HG02840 (cell line): ENCODE results near the gene MERTK.
"Not testable (repeated sequence)": the region's sequence is repeated elsewhere in the genome, so short reads cannot be mapped to it uniquely, and the experiment has no call there.

Experiments
- ATAC-seq: cut with Tn5 transposase; IDR thresholded peaks from one replicate; pipeline ENCODE4 v1.9.1; 2021; ENCODE audit warnings: mild to moderate bottlenecking, moderate library complexity, moderate number of reproducible peaks; ENCODE audit not compliant: unreplicated experiment, low FRiP score

The MERTK gene

DNA sequence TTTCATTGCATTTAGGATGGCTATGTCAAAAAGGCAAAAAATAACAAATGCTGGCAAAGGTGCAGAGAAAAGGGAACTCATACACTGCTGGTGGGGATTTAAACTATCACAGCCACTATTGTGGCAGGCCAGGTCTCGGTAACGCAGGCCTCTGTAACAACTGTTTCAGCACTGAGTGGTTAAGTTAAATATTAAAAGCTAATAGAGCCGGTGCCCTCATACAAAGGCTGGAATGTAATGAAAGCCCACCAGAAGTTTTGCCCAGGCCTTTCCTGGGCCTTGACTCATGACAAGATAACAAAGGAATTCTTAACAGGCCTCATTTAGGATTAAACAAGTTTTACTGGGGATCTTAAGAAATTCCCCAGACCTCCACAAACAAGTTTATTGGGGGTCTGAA lies 10.7 kb downstream of the MERTK start:
- no peak for ATAC-seq

DNA sequence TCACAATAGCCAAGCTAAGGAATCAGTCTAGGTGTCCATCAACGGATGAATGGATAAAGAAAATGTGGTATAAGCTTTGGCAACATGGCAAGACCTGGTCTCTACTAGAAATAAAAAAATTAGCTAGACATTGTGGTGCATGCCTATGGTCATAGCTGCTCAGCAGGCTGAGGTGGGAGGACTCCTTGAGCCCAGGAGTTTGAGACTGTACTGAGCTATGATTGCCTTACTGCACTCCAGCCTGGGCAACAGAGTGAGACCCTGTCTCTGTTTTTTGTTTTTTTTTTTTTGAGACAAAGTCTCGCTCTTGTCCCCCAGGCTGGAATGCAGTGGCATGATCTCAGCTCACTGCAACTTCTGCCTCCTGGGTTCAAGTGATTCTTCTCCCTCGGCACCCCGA lies 11.6 kb downstream of the MERTK start:
- not testable (repeated sequence) for ATAC-seq

DNA sequence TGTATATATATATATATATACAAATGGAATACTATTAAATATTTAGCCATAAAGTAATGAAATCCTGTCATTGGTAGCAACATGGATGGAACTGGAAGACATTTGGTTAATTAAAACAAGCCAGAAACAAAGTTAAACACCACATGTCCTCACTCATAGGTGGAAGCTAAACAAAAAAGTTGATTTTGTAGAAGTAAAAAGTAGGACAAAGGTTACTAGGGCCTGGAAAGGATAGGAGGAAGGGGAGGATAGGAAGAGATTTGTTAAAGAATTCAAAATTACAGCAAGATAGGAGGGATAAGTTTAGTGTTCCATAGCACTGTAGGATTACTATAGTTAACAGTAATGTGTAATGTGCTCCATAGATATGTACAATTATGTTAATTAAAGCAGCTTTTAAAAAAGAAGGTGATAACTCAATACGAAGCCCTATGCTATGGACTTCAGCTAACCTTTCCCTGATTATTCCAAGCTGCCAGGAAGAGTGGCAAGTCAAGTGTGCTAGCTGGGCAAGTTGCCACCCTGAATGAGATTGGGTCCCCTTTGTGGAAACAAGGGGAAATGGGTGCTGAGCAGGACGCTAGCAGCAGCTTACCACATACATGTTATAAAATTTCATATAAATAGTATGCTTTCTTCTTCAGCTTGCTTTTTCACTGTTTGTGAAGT lies 12.3 kb downstream of the MERTK start:
- ATAC-seq = no peak

DNA sequence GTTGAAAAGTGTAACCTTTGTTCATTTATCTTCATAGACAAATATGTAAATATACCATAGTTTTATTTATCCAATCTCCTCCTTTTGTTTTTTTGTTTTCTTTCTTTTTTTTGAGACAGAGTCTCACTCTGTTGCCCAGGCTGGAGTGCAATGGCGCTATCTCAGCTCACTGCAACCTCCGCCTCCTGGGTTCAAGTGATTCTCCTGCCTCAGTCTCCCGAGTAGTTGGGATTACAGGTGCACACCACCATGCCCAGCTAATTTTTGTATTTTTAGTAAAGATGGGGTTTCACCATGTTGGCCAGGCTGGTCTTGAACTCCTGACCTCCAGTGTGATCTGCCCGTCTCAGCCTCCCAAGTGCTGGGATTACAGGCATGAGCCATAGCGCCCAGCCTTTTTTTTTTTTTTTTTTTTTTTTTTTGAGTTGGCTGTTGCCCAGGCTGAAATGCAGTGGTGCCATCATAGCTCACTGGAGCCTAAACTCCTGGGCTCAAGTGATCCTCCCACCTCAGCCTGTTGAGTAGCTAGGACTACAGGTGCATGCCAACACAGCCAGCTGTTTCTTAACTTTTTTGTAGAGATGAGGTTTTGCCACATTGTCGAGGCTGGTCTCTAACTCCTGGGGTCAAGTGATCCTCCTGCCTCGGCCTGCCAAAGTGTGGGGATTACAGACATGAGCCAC lies 13.0 kb downstream of the MERTK start:
- ATAC-seq = not testable (repeated sequence)

DNA sequence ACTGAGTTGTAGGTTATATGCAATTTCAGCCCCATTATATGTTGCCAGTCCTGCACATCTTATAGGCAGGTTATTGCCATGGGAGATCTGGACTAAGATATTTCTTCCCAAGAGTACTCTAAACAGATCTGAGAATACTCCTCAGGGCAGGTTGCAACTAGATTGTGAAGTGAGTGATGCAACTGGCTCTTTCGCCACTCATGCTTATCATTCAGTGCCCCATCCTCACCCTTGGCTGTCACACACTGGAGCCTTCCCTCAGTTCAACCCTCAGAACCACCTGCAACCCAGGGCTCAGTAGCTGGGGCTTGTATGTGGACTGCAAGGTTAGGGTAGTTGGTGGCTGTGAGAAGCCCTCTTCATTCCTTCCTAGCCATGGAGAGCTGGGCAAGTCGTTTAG lies 14.1 kb downstream of the MERTK start:
- ATAC-seq = no peak

DNA sequence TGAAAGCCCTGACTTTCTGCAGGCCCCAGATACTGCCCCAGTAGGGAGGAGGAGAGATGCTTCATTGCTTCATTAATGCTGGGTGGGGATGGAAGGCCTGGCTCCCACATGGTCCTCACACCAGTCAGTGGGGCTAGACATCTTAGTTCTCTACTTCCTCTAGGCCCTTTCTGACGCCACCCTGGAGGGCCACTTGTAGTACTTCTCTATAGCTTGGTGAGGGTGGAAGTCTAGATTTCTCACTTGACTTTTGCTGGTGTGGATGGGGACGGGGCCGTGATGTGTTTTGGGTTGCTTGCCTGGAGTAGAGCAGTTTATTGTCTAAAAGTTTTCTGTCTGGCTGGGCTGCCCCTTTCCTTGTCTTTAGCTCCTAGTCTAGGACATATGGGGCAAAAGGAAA lies 18.7 kb downstream of the MERTK start:
- ATAC-seq = no peak

DNA sequence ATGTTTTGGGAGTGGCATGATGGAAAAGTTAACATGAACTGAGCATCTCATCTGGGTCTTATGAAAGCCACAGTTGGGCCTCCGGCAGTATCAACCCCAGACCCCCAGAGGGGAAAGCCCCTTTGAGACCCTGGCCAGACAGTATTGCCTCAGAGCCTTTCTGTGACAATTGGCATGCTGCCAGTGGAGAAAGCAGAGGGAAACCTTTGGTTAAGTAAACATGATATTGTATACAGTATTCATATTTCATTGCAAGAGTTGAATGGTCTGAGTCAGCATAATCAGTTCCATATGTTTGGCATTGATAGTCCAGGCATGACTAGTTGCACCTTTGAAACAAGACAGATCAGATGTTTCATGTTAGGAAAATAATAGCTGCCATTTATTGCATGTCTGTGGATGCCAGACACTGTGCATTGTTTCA lies 20.0 kb downstream of the MERTK start:
- ATAC-seq = no peak

DNA sequence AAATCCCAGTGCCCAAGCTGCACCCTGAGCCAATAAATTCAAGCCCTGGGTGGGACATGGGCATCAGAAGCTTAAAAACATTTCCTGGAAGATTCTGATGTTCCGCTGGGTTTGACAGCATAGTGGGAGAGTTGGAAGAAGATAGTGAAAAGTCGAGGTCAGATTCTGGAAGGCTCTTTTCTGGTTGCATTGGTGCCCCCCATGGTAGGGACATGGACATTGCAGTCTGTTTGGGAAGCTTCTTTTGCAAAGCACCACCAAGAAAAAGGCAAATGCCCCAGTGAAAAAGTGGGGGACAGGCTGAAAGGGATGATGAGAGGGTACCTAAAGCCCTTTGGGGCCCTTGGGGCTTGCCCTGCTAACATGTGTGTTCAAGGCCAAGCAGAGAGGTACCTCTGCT lies 21.0 kb downstream of the MERTK start:
- ATAC-seq = no peak

DNA sequence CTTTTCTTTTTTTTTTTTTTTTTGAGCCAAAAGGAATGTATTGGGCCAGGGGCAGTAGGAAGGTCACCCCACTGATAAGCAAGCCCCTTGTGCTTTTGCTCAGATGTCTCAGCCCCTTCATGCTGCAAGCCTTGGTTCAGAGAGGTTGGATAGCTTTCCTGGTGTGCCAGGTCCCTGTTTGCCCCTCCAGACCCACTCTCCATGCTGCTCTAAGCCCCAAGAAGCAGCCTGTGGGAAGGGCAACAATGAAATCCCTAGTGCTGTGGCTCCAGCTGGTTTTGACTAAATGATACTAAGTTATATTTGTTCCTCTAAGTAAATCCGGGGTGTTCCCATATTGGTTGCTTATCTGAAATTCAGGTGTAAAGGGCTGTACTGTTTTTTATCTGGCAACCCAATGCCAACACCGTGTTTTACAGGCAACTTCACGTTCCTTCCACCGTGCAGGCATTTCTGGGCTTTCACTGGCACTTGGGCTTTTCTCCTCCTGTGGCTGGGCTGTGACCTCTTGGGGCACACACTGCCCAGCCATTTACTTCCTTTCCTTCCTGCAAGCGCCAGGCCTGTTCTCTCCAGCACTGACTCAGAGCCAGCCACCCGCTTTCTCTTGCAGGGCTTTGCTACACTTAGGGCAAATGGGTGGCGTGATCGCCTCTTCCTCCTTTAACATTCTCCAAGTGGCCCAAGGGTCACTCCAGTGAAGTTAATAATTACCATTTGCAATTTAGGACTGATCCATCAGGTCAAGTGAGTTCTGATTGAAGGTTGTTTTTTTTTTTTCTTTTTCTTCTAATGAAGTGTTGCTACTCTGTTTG lies 21.6 kb downstream of the MERTK start:
- no peak for ATAC-seq

DNA sequence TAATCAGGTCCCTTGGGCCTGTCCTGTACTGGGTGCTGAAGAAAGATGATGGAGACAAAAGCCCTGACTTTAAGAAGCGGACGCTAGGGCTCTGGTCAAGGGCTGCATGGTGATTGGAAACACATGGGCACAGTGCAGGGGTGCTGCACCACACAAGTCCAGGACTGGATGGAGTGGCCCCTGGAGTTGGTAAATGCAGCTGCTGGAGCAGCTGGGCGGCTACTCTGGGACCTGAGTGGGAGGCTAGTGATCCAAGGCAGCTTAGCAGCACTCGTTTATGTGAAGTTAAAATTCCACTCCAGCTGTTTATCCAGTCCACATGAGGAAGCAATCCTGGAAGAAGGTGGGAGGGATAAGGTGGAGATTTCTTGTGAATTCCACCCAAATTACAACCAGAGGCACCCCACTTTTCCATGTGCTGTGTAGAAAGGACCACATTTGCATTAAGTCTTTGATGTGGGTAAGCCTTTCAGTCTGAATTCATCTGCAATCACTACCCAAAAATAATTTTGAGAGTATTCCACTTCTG lies 24.9 kb downstream of the MERTK start:
- no peak for ATAC-seq

DNA sequence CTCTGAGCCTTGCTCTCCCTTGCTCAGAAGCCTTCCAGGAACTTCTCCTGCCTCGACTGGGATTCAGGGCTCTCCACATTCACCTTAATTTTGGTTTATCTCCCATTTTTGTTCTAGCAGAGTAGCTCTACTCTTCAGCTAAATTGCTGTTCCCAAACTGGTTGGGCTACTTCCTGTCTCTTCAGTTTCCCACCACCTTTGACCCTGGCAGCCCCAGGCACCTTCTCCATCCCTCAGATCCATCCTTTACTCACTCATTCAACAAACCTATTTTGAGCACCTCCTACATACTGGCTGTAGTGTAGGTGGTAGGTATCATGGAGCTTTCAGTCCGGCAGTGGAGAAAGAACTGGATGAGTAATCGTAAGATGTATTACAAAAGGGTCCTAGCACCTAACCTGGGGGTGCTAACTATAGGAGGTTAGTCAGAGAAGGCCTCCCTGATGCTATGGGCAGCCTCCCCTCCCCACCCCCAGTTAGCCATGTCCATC lies 26.3 kb downstream of the MERTK start:
- no peak for ATAC-seq

DNA sequence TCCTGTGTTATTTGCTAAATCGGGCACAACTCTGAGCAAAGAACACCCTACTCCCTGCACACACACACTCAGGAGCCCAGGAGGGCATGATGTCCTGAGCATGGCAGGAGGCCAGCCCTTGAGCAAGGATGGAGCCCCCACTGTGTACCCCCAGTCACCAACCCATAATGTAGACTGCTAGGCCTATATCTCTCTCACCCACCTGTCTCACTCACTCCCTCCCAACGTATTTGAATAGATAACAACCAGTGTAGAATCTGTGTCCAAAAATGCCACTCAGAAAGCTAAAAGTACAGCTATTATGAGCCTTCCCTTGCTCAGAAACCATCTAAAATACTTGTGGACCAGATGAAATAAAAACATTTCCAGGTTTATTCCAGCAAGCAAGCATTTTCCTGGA lies 29.3 kb downstream of the MERTK start:
- no peak for ATAC-seq

DNA sequence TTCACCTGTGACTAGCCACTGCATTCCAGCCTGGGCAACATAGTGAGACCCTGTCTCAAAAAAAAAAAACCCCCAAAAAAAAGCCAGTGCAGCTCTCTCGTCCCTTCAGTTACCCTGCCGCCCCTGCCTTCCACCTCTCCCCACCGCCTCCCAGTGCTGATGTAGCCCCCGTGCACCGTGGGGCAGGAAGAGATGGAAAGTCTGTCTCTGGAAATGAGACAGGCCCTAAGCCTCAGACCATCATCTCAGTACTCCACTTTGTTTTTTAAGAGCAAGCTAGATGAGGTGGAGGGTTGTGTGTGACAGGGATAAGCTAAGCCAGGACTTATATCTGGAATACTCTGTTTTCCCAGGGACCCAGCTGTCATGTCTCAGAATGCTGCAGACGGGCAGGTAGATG lies 32.0 kb downstream of the MERTK start:
- no peak for ATAC-seq

DNA sequence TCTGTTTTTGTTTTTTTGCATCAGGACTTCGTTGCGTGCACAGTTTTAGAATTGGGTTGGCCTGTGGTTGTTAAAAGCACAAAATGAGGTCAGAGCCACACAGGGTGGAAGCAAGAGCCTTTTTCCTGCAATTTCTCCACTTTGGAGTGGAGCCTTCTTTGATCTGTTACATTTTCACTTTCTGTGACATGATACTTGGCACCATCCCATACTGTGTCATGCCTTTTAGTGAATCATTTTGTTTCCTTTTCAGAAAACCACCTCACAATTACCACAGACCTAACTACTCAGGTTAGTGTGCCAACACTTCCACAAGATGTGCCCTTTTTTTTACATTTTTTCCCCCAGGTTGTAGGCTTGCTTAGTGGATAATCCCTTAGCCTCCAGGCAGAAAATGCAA lies 32.5 kb downstream of the MERTK start:
- ATAC-seq = no peak

DNA sequence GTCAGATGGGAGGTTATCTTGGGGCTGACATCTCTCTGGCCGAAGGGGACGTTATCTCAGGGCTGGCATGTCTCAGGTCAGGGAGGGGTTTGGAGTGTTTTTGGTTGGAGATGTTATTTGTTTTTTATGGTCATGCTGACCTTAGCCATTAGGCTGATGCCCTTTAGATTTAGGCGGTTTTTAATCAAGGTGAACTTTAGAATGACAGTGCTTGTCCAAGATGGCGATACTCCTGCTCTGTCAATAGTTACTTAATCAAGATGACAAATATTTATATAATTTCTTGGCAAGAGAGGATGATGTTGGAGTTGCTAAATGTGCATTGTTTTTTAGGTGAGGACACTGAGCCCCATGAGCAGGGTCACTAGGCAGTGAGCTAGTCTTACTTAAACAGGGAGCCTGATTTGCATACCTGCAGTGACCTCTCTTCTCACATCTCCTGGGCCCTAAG lies 34.5 kb downstream of the MERTK start:
- no peak for ATAC-seq

DNA sequence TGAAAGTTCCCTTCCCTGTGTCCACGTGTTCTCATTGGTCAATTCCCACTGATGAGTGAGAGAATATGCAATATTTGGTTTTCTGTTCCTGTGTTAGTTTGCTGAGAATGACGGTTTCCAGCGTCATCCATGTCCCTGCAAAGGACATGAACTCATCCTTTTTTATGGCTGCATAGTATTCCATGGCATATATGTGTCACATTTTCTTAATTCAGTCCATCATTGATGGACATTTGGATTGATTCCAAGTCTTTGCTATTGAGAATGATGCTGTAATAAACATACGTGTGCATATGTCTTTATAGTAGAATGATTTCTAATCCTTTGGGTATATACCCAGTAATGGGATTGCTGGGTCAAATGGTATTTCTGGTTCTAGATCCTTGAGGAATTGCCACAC lies 35.5 kb downstream of the MERTK start:
- ATAC-seq = not testable (repeated sequence)

DNA sequence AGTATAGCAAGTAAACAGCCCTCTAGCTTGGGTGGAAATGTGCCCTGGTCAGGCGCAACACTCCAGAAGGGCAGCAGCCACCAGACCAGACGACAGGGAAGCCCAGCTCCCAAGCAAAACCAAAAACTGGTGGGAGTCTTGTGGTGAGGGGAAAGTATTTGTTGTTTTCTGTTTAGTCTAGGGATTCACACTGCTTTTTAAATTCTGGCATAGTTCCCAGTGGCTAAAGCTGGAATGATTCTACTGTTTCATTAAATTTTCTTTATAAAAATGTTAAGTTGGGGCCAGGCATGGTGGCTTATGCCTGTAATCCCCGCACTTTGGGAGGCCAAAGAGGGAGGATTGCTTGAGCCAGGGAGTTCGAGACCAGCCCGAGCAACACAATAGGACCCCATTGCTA lies 38.5 kb downstream of the MERTK start:
- ATAC-seq = no peak

DNA sequence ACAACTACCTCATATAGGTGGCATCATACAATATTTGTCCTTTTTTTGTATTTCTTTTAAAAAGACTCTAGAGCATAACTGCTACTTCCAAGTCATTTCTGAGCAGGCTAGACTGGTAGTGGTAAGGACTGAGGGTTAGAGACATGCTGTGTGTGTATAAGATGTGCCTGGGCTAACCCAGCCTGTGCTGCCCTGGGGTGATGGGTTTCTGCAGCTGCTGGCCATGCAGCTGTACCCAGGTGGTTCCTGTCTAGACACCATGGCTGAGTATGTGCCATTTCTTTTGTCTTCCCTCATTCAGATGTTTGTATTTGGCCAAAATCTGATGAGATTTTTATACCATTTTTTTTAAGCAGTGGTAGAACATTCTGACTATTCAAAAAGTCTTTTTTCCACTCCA lies 40.0 kb downstream of the MERTK start:
- ATAC-seq = no peak

DNA sequence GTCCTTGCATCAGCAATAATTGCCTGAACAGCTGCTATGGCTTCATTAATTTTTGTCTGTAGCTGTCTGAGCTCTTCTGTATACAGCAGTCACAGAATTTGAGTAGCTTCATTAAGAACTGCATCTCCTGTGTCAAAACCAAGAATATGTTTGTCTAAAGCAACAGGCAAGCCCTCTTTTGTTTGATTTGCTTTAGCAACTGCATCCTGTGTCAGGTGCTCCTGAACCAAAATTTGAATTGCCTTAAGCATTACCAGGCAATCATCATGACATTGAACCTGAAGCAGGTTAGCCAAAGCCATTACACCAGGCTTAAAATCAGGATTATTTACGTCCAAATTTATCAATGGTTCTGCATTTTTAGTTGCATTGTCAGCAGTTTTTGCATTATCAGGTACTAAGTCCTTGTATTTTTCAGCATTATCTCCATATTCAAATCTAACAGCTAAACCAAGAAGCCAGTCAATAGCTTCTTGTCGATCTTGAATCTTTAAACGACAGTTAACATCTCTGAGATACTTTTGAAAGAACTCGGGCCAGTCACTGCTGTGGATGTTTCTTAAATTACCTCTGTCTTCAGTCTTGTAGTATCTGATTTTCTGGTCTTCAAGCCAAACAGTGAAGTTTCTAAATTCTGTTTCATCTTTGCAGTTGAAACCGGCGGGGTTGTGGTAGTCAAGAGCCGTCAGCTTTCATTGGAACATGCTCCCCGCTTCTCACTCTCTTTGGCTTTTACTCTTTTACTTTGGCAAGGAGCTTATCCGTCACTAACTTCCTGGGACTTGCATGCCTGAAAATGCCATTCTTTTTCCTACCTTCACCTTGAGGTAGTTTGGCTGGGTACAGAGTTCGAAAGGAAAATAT lies 42.2 kb downstream of the MERTK start:
- ATAC-seq = no peak

DNA sequence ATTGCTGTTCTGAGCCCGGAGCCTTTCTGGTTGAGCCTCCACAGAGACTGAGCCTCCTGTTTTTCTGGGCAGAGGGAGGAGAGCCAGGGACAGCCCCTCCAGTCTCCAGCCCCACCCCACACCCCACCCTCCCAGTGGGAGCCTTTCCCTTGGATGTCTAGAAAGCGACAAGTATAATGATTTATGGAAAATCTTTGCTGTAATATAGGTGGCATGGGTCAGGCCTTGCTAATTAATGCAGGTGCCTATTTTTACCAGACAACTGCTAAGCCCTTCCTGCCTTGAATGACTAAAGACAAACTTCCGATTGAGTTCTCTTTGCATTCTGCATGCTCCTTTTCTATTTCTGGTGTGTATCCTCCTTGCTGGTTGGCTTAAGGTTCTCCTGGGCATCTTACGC lies 43.1 kb downstream of the MERTK start:
- ATAC-seq = no peak
